ENCODE measurements around the gene RMC1.

Gene RMC1

DNA sequence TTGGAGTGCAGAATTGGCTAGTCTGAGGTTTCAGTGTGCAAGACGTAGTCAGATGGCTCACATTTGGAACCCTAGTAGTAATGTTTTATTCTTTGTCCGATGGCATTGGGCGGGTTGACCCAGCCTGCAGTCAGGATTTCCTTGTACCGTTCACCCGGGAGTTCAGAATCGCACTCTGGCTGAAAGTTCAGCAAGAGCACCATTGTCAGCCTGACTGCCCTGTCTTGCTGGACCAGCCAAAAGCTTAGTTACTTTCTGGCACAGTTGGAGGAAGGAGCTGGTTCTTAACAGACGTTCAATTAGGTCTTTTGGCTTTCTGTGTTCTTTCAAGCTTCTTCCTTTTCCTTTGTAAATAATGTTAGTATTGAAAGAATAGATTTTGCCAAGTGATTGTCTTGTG, 18.6 kb downstream of the RMC1 start:
- no peaks in the 10 kb centered on the region for H3K79me2 ChIP-seq (ENCODE audit: insufficient read depth, low read length)
- no peaks in the 10 kb centered on the region for H3K9me3 ChIP-seq (ENCODE audit: insufficient read depth, low read length)
- no peak overlapping the region for H3K4me2 ChIP-seq (ENCODE audit: low read depth, low read length, poor library complexity, severe bottlenecking)
- H3K9ac ChIP-seq (ENCODE audit: low read length): no peak overlapping the region
- H2AFZ ChIP-seq (ENCODE audit: low read depth, low read length, severe bottlenecking): no peak overlapping the region
- H3K9me2 ChIP-seq (replicated peaks; ENCODE audit: insufficient read depth, low read length): no peaks in the 10 kb centered on the region
- no peaks in the 10 kb centered on the region for H3K27me3 ChIP-seq (ENCODE audit: low read length)
- H3K36me3 ChIP-seq (ENCODE audit: low read length): peaks cover 53% of the 10 kb centered on the region
- H4K20me1 ChIP-seq (ENCODE audit: low read depth, low read length): no peaks in the 10 kb centered on the region
- TF ChIP-seq EZH2phosphoT487 (conservative IDR thresholded peaks at IDR 0.05; ENCODE audit: low read length): no peak
- TF ChIP-seq, protein P1, sequence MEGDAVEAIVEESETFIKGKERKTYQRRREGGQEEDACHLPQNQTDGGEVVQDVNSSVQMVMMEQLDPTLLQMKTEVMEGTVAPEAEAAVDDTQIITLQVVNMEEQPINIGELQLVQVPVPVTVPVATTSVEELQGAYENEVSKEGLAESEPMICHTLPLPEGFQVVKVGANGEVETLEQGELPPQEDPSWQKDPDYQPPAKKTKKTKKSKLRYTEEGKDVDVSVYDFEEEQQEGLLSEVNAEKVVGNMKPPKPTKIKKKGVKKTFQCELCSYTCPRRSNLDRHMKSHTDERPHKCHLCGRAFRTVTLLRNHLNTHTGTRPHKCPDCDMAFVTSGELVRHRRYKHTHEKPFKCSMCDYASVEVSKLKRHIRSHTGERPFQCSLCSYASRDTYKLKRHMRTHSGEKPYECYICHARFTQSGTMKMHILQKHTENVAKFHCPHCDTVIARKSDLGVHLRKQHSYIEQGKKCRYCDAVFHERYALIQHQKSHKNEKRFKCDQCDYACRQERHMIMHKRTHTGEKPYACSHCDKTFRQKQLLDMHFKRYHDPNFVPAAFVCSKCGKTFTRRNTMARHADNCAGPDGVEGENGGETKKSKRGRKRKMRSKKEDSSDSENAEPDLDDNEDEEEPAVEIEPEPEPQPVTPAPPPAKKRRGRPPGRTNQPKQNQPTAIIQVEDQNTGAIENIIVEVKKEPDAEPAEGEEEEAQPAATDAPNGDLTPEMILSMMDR (IDR thresholded peaks at IDR 0.05; ENCODE audit: insufficient read depth, low read length, poor library complexity, severe bottlenecking): no peak
- no peaks in the 10 kb centered on the region for H3F3A ChIP-seq (ENCODE audit: insufficient read depth)
- no peak overlapping the region for H3K27ac ChIP-seq (ENCODE audit: low read depth, low read length)
- H3K4me3 ChIP-seq (ENCODE audit: insufficient read depth, low read length, poor library complexity, severe bottlenecking): no peak overlapping the region

GRCh38 chr18:23523429-23524212, 20.3 kb downstream of the RMC1 start:
- peaks cover 54% of the 10 kb centered on the region for H3K36me3 ChIP-seq (ENCODE audit: low read length)
- H3F3A ChIP-seq (ENCODE audit: insufficient read depth): no peaks in the 10 kb centered on the region
- no peak for TF ChIP-seq EZH2phosphoT487 (conservative IDR thresholded peaks at IDR 0.05; ENCODE audit: low read length)
- TF ChIP-seq, protein P1 (IDR thresholded peaks at IDR 0.05; ENCODE audit: insufficient read depth, low read length, poor library complexity, severe bottlenecking): no peak
- H2AFZ ChIP-seq (ENCODE audit: low read depth, low read length, severe bottlenecking): no peak overlapping the region
- H3K9ac ChIP-seq (ENCODE audit: low read length): no peak overlapping the region
- no peaks in the 10 kb centered on the region for H3K27me3 ChIP-seq (ENCODE audit: low read length)
- H3K4me3 ChIP-seq (ENCODE audit: insufficient read depth, low read length, poor library complexity, severe bottlenecking): no peak overlapping the region
- H3K9me2 ChIP-seq (replicated peaks; ENCODE audit: insufficient read depth, low read length): no peaks in the 10 kb centered on the region
- H3K9me3 ChIP-seq (ENCODE audit: insufficient read depth, low read length): no peaks in the 10 kb centered on the region
- no peak overlapping the region for H3K4me2 ChIP-seq (ENCODE audit: low read depth, low read length, poor library complexity, severe bottlenecking)
- no peaks in the 10 kb centered on the region for H4K20me1 ChIP-seq (ENCODE audit: low read depth, low read length)
- no peaks in the 10 kb centered on the region for H3K79me2 ChIP-seq (ENCODE audit: insufficient read depth, low read length)
- no peak overlapping the region for H3K27ac ChIP-seq (ENCODE audit: low read depth, low read length)

DNA sequence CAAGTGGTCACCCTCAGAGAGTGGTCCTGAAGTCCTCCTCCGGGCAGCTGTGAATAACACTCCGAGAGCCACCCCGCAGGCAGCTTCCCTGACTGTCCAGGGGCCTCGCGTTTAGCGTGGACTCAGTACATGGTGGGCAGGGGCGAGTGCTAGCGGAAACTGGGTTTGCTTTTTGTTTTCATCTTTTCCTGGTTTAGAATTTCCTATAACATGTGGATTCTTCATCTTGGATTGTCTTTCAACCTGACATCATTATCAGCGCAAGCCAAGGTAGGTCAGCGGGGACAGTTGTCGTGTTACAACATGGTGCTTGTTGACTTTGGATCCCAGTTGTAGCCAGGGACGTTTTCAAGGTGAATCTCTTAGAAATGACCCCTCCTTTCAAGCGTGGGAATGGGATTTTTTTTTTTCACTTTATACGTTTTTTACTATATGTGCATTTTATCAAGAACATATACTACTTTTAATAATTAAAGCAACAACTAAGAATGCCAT, 20.9 kb downstream of the RMC1 start:
- H3K9me2 ChIP-seq (replicated peaks; ENCODE audit: insufficient read depth, low read length): no peaks in the 10 kb centered on the region
- H2AFZ ChIP-seq (ENCODE audit: low read depth, low read length, severe bottlenecking): no peak overlapping the region
- no peak overlapping the region for H3K4me3 ChIP-seq (ENCODE audit: insufficient read depth, low read length, poor library complexity, severe bottlenecking)
- TF ChIP-seq, protein P1 (IDR thresholded peaks at IDR 0.05; ENCODE audit: insufficient read depth, low read length, poor library complexity, severe bottlenecking): no peak
- TF ChIP-seq EZH2phosphoT487 (conservative IDR thresholded peaks at IDR 0.05; ENCODE audit: low read length): no peak
- no peak overlapping the region for H3K4me2 ChIP-seq (ENCODE audit: low read depth, low read length, poor library complexity, severe bottlenecking)
- H4K20me1 ChIP-seq (ENCODE audit: low read depth, low read length): no peaks in the 10 kb centered on the region
- H3K36me3 ChIP-seq (ENCODE audit: low read length): peaks cover 52% of the 10 kb centered on the region; the same call in 1 of the 2 replicates
- no peaks in the 10 kb centered on the region for H3K27me3 ChIP-seq (ENCODE audit: low read length)
- H3K27ac ChIP-seq (ENCODE audit: low read depth, low read length): no peak overlapping the region
- H3K79me2 ChIP-seq (ENCODE audit: insufficient read depth, low read length): no peaks in the 10 kb centered on the region
- no peaks in the 10 kb centered on the region for H3F3A ChIP-seq (ENCODE audit: insufficient read depth)
- H3K9ac ChIP-seq (ENCODE audit: low read length): no peak overlapping the region
- no peaks in the 10 kb centered on the region for H3K9me3 ChIP-seq (ENCODE audit: insufficient read depth, low read length)
